ENCODE results near the gene CPLANE2. TPM values are rescaled to one million over a fixed set of nuclear protein-coding genes. Genes with fewer than 3 reads are reported as not detected.
"Not testable (repeated sequence)": the region's sequence is repeated elsewhere in the genome, so short reads cannot be mapped to it uniquely, and the experiment has no call there.

The CPLANE2 gene
- total RNA-seq, 1 donor from 2014 or later: 11.9 TPM

DNA sequence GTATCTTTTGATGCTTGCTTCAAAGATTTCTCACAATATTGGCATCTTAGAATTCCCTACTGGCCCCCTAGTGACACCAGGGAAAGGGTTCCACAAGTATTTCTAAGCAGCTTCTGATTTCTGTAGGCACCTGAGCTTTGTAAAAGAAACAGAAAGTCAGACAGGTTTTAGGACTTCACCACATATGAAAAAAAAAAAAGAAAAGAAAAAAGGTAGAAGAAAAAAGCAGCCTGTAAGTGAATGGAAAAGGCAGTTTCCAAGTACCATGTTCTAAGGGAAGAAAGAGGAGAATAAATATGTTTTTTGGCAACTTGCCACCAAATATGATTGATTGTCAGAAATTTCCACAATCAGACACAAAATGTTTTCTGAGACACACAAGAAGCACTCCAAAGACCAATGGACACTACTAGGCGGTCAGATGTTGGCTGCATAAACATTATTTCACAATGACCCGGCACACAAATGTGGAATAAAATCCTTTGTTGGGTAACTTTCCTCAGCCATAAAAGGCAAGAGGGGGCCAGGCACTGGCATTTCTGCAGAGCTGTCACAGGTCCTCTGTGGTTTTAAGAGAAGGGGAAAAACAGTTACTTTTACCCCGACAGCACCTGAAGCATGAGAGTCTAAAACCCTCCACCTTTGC, 12.7 kb upstream of the CPLANE2 start:
- DNase-seq (ENCODE audit: low read depth, low spot score): peak; percentile 40

DNA sequence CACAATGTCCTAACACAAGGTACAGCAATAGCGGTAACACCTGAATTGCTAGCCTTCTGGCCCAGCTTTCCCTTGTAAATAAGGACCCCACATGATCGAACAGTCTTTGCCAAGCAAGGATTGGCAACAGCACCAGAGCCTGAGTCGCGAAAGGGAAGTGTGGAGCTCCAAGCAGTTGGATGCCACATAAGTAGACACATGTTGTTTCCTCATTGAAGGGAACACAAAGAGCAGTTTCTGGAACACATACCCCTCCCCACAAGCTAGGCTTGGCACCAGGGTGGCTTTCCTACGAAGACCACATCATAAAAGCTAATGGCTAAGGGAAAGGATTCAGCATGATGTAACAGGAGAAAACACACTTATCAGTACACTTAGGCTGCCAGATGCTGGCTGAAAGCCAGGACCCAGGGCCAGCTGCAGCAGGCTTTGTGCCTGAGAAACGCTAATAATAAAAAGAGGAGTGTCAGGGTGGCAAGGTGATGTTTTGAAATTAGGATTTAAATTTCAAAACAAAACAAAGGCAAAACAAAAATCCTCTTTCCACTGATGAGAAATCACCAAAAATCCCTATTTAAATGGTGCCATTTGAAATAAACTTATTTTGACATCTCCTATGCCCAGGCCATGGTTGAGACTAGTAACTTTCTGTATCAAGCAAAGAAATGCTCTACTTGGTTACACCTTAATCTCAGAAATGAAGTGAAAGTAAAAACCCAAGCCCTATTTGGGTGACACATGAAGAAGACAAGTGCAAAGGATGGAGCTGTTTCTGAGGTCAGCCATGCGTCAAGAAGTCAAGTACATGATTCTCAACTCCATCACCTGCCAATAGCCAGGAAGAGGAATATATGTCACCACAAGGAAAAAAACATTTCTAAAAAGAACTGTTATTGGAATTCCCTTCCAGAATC, 11.9 kb upstream of the CPLANE2 start:
- DNase-seq (ENCODE audit: low read depth, low spot score): peak; percentile 95

DNA sequence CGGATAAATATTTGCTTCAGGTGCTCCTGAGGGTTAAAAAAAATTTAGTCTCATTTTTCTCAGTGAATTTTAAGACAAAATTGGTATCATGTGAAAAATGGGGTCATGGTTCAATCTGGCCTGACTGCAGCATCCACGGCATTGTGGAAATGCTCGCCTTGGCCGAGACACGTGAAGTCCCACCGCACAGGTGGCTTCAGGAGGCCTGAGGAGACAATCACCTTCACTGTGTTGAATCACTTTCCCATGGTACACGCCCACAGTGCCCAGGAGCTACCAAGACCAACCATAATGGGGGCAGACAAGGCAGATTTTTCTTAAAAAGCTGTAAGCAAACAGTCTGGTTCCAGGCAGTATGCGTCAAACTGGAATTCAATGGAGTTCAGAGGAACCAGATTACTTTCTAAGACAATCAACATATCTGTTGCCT, 11.0 kb upstream of the CPLANE2 start:
- DNase-seq (ENCODE audit: low read depth, low spot score): peak; percentile 22

DNA sequence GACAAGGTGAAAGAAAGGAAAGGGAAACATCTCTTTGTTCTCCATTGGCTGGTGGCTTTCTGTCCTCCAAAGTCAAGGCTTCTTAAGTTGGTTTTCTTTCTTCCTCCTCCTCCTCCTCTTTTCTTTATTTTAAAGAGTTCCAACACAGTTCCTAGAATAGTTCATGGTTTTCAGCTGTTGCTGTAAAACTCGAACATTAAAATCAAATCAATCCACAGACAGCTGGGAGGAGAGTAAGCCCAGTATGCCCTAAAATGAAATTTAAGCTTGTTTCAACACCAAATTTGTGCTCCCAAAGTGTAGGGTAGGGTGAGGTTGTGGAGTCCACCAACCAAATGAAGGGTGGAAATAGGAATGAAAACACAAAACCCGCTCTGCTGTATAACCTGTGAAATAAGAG, 10.5 kb upstream of the CPLANE2 start:
- no peak for DNase-seq (ENCODE audit: low read depth, low spot score)

DNA sequence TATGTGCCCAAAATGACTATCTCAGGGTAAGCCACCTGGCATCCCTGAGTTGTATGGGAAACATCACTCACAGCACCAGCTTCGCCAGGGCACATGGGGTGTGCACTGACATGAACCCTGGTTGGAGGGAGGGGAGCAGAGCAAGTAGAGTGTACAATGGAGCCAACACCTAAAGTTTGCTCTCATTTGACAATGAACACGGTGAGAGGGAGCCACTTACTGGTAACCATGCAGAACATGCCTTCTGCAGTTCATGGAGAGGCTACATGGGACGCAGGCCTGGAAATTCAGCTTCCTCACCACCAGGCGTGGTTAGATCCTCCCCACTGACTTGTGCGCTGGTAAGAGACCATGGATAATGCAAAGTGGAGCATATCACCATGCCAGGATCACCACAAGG, 10.0 kb upstream of the CPLANE2 start:
- DNase-seq (ENCODE audit: low read depth, low spot score): no peak

DNA sequence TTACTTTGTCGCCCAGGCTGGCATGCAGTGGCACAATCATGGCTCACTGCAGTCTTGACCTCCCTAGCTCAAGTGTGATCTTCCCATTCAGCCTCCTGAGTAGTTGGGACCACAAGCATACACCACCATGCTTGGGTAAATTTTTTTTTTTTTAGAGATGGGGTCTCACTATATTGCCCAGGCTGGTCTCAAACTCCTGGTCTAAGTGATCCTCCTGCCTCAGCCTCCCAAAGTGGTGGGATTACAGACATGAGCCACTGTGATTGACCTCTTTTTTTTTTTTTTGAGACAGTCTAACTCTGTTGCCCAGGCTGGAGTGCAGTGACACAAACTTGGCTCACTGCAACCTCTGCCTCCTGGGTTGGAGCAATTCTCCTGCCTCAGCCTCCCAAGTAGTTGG, 9.3 kb upstream of the CPLANE2 start:
- DNase-seq (ENCODE audit: low read depth, low spot score): not testable (repeated sequence)

DNA sequence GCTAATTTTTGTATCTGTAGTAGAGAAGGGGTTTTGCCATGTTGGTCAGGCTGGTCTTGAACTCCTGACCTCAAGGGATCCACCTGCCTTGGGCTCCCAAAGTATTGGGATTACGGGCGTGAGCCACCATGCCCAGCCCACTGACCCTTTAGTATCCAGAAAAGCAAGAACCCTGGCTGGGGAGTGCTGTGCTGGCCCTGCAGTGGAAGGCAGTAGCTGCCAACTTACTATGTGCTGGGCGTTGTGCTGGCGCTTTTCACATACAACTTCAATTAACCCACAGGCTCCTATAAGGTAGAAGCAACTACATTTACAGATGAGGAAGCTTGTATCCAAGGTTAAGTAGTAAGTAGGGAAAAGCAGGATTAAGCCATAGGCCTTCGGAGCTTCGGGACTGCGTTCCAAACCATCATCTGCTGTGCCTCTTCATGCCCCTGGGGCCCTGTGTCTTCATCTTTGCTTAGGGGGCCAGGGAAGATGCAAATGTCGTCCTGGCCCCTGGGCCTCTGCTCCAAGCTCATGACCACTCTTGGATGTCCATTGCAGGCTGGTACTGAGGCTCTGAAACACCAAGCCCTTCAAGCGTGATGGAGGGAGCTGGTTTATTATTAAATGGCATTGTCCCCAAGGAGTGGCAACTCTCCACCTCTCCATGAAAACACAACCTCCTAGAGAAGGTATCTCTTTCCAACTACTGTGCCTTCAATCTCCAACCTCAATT, 8.7 kb upstream of the CPLANE2 start:
- DNase-seq (ENCODE audit: low read depth, low spot score): no peak

DNA sequence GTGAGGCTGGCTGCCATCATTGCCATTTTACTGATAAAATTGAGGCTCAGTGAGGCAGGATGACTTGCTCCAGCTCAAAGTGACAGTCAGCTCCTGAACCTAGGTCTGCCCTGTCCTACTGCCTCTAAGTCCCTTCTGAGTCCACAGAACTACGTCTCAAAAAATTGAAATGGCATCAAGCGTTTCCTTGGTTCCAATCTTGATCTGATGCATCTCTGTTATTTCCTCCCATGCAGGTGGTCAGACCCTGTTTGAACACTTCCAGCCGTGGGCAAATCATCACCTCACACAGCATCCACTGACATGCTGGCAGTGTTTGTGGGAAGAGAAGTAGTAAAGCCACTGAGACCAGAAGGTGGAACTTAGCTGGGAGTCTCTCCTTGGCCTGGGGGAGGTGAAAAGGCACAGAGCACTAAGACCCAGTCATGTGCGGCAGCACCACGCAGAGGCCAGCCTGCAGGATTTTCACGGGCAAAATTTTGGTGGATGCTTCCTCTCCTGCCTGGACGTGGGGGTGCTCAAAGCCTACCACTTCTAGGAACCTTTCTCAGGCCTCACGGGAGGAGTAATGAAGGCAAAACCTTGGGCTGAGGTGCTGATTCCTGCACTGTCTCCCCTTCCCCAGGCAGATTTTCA, 7.8 kb upstream of the CPLANE2 start:
- DNase-seq (ENCODE audit: low read depth, low spot score): no peak

DNA sequence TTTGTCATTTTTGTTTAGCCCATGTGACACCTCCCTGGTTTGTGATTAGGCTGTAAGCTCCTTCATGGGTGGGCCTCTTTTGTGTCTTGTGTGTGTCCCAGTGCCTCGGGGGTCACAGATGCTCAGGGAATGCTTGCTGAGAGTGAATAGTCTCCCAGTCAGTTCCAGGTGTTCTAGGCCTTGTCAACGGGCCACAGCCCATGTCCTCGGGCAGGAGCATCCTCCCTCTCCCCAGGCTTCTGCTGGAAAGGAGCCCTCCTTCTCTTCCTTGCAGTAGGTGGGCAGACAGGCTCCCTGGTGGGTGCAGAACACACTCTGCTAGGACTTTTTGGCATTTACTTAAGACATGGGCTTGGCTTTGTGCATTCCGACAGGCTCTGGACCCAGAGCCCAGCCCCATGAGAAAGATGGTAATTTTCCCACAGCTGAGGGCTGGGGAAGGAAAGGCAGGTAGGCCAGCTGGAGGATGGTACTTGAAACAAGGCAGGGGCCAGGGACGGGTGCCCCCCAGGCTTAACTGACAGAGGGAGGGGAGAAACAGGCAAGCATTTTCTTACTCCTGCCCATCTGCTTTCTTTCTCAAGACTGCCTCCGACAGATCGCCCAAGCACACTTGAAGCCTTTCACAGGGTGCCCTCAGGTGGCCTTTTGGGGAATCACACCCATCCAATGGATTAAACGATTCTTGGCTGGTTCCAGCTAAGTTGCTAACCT, 7.1 kb upstream of the CPLANE2 start:
- peak; percentile 56 for DNase-seq (ENCODE audit: low read depth, low spot score)

DNA sequence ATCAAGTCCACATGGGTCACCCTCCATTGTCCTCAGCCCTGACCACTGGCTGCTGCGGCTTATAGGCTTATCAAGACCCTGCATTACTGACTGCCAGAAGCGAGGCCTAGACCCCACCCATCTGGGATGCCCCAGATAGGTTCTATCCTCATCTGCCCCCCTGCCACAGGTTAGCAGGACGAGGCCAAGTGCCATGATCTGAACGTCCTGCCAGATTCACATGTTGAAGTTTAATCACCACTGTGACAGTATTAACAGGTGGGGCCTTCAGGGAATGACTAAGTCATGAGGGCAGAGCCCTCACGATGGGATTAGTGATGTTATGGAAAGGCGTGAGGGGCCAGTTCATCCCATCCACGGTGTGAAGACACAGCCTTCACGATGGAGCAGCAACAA, 6.2 kb upstream of the CPLANE2 start:
- no peak for DNase-seq (ENCODE audit: low read depth, low spot score)

DNA sequence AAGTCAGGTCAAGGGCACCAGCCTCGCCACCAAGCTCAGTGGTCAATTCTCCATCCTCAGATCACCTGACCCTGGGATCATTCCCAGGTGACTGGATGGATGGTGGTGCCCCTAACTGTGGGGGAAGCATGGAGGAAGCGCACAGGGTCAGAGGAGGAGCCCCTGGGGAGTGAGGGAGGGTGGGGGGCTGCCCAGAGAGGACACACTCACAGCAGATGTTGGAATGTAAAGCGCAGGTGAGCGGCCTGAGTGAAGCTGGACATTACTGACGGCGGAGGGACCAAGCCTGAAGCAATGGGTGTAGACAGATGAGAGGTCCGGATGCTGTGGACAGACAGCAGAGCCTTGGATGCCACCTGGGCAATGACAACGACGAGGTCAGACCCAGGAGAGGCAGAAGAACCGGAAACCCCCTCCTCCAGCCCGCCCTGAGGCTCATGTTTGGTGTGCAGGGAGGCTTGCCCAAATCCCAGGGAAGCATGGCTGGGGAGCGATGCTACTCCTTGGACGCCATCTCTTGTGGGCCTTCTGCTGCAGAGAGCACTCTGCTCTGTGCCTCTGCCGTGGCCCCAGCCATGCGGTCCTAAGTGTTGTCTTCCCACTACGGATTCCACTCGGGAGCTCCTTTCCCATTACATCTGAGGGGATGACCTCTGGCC, 5.7 kb upstream of the CPLANE2 start:
- no peak for DNase-seq (ENCODE audit: low read depth, low spot score)

DNA sequence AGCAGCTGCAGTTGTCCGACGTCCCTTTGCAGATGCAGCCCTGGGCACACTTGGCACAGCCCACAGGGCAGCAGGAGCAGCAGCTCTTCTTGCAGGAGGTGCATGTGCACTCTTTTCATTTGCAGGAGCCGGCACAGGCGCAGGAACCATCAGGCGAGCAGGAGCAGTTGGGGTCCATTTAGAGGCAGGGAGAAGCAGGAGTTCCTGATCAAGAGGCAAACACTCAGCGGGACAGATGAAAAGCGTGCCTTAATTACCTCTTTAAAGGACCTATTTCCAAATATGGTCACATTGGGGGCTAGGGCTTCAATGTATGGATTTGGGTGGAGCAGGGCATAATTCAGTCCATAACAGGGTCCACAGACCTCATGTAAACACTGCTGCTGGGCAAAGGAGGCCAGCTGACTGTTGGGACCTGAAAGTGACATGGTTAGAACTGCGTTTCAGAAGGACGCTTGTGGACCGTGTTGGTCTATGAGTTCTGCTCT, 4.3 kb upstream of the CPLANE2 start:
- no peak for DNase-seq (ENCODE audit: low read depth, low spot score)

DNA sequence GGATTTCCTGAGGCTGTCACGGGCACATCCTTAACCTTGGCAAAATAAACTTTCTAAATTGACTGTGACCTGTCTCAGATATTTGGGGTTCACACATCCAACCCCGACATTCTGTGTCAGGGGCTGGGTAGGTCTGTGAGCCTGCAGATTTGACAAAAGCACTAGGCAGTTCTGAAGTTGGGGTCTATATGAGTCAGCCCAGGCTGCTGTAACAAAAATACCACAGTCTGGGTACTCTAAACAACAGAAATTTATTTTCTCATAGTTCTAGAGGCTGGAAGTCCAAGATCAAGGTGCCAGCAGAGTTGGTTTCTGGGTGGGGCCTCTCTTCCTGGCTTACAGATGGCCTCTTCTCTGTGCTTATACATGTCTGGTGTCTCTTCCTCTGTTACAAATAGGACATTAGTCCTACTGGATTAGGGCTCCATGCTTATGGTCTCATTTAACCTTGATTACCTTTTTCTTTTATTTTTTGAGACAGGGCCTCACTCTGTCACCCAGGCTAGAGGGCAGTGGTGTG, 3.0 kb upstream of the CPLANE2 start:
- no peak for DNase-seq (ENCODE audit: low read depth, low spot score)

DNA sequence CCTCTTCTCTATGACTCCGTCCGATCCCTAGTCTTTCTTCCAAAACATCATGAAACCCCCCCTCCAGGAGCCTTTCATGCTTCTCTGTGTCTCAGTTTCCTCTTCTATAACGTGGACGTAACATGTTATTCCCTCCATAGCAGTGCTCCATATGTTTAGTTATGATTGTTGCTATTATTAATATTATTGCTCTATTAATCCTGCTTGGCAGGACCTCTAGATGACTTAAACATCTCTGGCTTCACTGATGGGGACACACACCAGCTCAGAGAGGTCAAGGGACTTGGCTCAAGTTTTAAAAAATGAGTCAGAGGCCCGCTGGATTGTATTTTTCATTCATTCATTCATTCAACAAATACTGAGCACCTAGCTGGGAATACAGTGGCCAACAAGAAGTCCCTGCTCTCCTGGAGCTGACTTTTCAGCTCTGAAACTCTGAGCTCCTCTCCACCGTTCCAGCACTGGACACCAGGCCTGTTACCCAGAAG, 404 bp upstream of the CPLANE2 start:
- DNase-seq (ENCODE audit: low read depth, low spot score): no peak

DNA sequence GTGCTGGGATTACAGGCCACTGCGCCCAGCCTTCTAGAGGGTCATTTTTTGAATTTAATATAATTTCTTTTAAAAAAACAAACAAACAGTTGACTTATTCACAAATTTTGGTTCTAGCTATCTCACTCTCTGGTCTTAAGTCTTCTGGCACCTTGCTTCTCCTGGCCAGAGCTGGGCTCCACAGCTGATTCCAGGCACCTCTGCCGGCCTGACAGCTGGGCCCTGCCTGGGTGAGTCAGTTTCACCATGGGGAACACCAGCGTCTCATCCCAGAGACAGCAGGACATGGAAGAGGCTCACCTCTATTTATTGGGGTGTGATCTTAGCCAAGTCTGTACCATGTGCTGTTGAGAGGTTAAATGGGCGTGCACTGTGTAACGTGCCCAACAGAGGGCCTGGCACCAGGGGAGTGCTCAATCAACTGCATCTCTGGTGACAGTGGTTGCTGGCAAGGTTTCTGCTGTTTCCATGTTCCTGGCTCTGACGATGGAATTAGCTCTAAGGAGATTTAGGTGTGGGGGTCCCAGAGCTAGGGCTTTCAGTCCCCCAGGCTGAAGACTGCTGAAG, 956 bp downstream of the CPLANE2 start:
- no peak for DNase-seq (ENCODE audit: low read depth, low spot score)

DNA sequence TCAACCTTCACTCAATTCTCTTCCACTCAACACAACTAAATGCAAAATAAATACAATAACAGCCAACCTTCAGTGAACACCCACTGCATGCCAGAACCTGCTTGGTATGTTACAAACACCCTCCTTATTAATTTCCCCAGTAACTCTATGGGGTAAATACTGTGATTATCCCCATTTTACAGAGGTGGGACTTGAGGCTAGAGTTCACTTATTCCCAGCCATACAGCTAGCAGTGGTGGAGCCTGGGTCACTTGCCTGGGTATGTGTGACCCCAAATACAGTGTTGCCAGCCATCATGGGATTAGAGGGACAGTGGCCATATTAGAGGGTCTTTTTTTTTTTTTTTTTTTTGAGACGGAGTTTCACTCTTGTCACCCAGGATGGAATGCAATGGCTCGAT, 1.6 kb downstream of the CPLANE2 start:
- no peak for DNase-seq (ENCODE audit: low read depth, low spot score)

DNA sequence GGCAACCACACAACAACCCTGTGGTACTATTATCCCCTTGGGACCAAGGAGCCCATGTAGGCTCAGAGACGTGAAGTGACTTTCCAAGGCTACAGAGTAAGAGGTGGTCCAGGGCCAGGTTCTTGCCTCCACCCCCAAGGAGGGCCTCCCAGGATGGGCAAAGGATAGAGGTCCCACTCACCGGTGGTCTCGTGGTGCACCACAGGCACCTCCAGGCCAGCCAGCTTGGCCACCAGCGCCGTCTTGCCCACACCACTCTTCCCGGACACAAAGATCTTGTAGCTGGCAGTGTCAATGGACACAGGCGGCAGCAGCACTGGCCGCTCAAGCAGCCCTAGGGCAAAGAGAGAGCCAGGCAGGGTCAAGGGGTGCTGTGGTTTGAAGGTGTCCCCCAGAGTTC, 3.6 kb downstream of the CPLANE2 start:
- DNase-seq (ENCODE audit: low read depth, low spot score): no peak

DNA sequence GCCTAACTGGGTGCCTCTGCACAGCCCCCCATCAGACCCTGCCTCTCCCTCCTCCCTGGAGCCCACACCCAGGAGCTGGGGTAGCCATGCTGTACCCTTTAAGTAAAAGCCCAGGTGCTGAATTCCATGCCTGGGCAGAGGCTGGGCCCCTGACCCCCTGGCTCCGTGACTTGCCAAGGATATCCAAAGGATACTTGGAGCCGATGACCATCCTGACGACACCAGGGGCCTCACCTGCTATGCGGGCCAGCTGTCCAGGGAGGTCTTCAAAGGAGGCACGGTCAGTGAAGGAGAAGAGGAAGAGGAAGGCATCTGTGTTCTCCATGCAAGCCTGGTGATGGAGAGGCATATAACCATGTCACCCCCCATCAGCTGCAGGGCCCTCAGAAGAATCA, 4.7 kb downstream of the CPLANE2 start:
- DNase-seq (ENCODE audit: low read depth, low spot score): no peak

Data from pulmonary artery endothelial cell (primary cell).